DND-41 (cell line): ENCODE measurements around the gene BCAS3.

Experiments used
- ATAC-seq: fragments of 200-7000 bp; cut with Tn5 transposase; 3 replicates; pipeline ENCODE4 v1.9.1; 2021; ENCODE audit warnings: low read depth; ENCODE audit not compliant: insufficient read depth
- DNase-seq: peaks from one replicate; pipeline ENCODE4 v3.0.0-alpha.2; 2020
- H2AFZ ChIP-seq: 2 replicates; pipeline ENCODE4 v1.6.0; 2012; ENCODE audit warnings: low read depth, low read length
- H3K27ac ChIP-seq: 2 replicates; pipeline ENCODE4 v1.5.1; 2012; ENCODE audit warnings: low read length, inconsistent platforms
- H3K27me3 ChIP-seq: fragments of 200-600 bp; sonication (generic); 2 replicates; pipeline ENCODE4 v1.6.0; 2012; ENCODE audit warnings: low read length, mild to moderate bottlenecking, inconsistent platforms; ENCODE audit not compliant: insufficient read depth, poor library complexity
- H3K36me3 ChIP-seq: 2 replicates; pipeline ENCODE4 v1.5.1; 2012; ENCODE audit warnings: low read length, inconsistent platforms; ENCODE audit not compliant: insufficient read depth
- H3K4me1 ChIP-seq: 2 replicates; pipeline ENCODE4 v1.5.1; 2012; ENCODE audit warnings: mild to moderate bottlenecking, low read length; ENCODE audit not compliant: insufficient read depth
- H3K4me2 ChIP-seq: 2 replicates; pipeline ENCODE4 v1.6.0; 2012; ENCODE audit warnings: mild to moderate bottlenecking, moderate library complexity, low read length, inconsistent platforms; ENCODE audit not compliant: insufficient read depth
- H3K4me3 ChIP-seq, 2 experiments: fragments of 200-600 bp in 1 of 2; shearing (Covaris generic) in 1 of 2; 2 replicates each; pipeline ENCODE4 v1.5.1; 2012 to 2016; ENCODE audit warnings: inconsistent platforms in 2 of 2, low read length in 2 of 2, mild to moderate bottlenecking in 2 of 2, low read depth in 1 of 2, moderate library complexity in 1 of 2
- H3K79me2 ChIP-seq: 2 replicates; pipeline ENCODE4 v1.6.0; 2012; ENCODE audit warnings: low read length, inconsistent platforms; ENCODE audit not compliant: insufficient read depth
- H3K9ac ChIP-seq: 2 replicates; pipeline ENCODE4 v1.6.0; 2012; ENCODE audit warnings: low read depth, mild to moderate bottlenecking, inconsistent platforms, low read length, moderate library complexity
- H3K9me3 ChIP-seq: 2 replicates; pipeline ENCODE4 v1.5.1; 2012; ENCODE audit warnings: low read length, moderate library complexity, mild to moderate bottlenecking, inconsistent platforms; ENCODE audit not compliant: insufficient read depth, severe bottlenecking
- H4K20me1 ChIP-seq: 2 replicates; pipeline ENCODE4 v1.6.0; 2012; ENCODE audit warnings: low read length; ENCODE audit not compliant: insufficient read depth
- CTCF ChIP-seq: IDR thresholded peaks from 2 replicates; pipeline ENCODE4 v1.5.1; 2012; ENCODE audit warnings: borderline replicate concordance, low read length, moderate library complexity, mild to moderate bottlenecking; ENCODE audit not compliant: poor library complexity, severe bottlenecking; ENCODE audit errors: extremely low read depth
- EZH2 ChIP-seq: IDR thresholded peaks from 3 replicates; pipeline ENCODE4 v1.6.1; 2012; ENCODE audit warnings: borderline replicate concordance, low read depth, mild to moderate bottlenecking, moderate library complexity, low read length, inconsistent platforms; ENCODE audit not compliant: severe bottlenecking

The BCAS3 gene

GRCh38 chr17:61294286-61294685 is 616.6 kb downstream of the BCAS3 start:
- H3K36me3 ChIP-seq, result no peaks in the 10 kb centered on the region
- H3K27ac ChIP-seq, result no peak overlapping the region
- no peak overlapping the region for H3K9ac ChIP-seq
- H3K79me2 ChIP-seq, result no peaks in the 10 kb centered on the region
- H3K4me3 ChIP-seq, result no peak overlapping the region
- no peak for TF ChIP-seq CTCF
- TF ChIP-seq EZH2, result no peak
- no peaks in the 10 kb centered on the region for H3K27me3 ChIP-seq
- H2AFZ ChIP-seq, result no peak overlapping the region
- no peaks in the 10 kb centered on the region for H3K9me3 ChIP-seq
- no peaks in the 10 kb centered on the region for H4K20me1 ChIP-seq
- no peak overlapping the region for H3K4me2 ChIP-seq
- DNase-seq, result no peak
- ATAC-seq, result no peak
- H3K4me1 ChIP-seq, result no peaks in the 10 kb centered on the region

GRCh38 chr17:61294777-61295176 is 617.1 kb downstream of the BCAS3 start:
- ATAC-seq, result no peak
- H4K20me1 ChIP-seq, result no peaks in the 10 kb centered on the region
- H3K4me2 ChIP-seq, result no peak overlapping the region
- H2AFZ ChIP-seq, result no peak overlapping the region
- H3K79me2 ChIP-seq, result no peaks in the 10 kb centered on the region
- no peaks in the 10 kb centered on the region for H3K27me3 ChIP-seq
- no peak overlapping the region for H3K27ac ChIP-seq
- H3K36me3 ChIP-seq, result no peaks in the 10 kb centered on the region
- no peaks in the 10 kb centered on the region for H3K4me1 ChIP-seq
- no peak overlapping the region for H3K9ac ChIP-seq
- no peak for DNase-seq
- TF ChIP-seq EZH2 (no peak), CTCF (no peak)
- no peaks in the 10 kb centered on the region for H3K9me3 ChIP-seq
- no peak overlapping the region for H3K4me3 ChIP-seq

- Histone ChIP-seq H3K27me3 (no peaks in the 10 kb centered on the region), H3K4me3 (no peak overlapping the region), H3K9ac (no peak overlapping the region), H3K36me3 (no peaks in the 10 kb centered on the region), H3K4me1 (no peaks in the 10 kb centered on the region), H3K27ac (no peak overlapping the region), H2AFZ (no peak overlapping the region), H3K4me2 (no peak overlapping the region), H3K9me3 (no peaks in the 10 kb centered on the region), H3K79me2 (no peaks in the 10 kb centered on the region), H4K20me1 (no peaks in the 10 kb centered on the region)
- DNase-seq, result no peak
- ATAC-seq, result no peak
- TF ChIP-seq CTCF, result no peak
- no peak for TF ChIP-seq EZH2
These were observed 618.4 kb downstream of the BCAS3 start for GRCh38 chr17:61296058-61296457.
